Astrocyte (in vitro differentiated cells and primary cell): ENCODE measurements around the gene MX2.

Experiments used
- EZH2 ChIP-seq: IDR thresholded peaks from 2 replicates; pipeline ENCODE4 v1.6.1; 2012; ENCODE audit warnings: mild to moderate bottlenecking, low read length, inconsistent platforms; ENCODE audit not compliant: insufficient read depth
- TF ChIP-seq, protein P1 (sequence below): IDR thresholded peaks from 2 replicates; pipeline ENCODE4 v1.5.1; 2011; ENCODE audit warnings: low read depth, mild to moderate bottlenecking, inconsistent platforms, low read length, moderate library complexity; ENCODE audit not compliant: insufficient read depth

DNA sequence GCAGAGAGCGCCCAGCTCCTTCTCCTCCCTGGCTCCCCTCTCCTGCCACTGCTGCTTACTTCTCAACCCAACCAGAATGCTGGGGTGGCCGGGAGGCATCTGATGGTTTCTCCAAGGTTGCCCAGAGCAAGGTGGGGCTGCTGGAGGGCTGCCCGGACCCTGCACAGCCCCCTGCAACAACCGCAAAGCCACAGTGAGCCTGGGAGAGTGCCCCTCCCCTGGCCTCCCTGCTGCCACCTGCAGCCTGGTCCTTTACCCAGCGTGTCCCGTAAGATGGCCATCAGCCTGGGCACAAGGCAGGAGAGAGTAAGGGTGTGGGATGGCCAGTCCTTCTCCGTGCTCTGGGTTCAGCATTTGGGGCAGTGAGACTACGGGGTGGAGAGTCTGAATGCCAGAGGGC, 17.0 kb downstream of the MX2 start:
- TF ChIP-seq, protein P1, sequence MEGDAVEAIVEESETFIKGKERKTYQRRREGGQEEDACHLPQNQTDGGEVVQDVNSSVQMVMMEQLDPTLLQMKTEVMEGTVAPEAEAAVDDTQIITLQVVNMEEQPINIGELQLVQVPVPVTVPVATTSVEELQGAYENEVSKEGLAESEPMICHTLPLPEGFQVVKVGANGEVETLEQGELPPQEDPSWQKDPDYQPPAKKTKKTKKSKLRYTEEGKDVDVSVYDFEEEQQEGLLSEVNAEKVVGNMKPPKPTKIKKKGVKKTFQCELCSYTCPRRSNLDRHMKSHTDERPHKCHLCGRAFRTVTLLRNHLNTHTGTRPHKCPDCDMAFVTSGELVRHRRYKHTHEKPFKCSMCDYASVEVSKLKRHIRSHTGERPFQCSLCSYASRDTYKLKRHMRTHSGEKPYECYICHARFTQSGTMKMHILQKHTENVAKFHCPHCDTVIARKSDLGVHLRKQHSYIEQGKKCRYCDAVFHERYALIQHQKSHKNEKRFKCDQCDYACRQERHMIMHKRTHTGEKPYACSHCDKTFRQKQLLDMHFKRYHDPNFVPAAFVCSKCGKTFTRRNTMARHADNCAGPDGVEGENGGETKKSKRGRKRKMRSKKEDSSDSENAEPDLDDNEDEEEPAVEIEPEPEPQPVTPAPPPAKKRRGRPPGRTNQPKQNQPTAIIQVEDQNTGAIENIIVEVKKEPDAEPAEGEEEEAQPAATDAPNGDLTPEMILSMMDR: no peak
- TF ChIP-seq EZH2: no peak
